ENCODE measurements around the gene TACC2. TPM values are rescaled to one million over a fixed set of nuclear protein-coding genes. Genes with fewer than 3 reads are reported as not detected.

Gene TACC2
- total and polyA plus RNA-seq, 2 donors (not counting 3 experiments of a cell fraction or from before 2014, with no cell fraction given): 14.4 to 46.2 TPM

DNA sequence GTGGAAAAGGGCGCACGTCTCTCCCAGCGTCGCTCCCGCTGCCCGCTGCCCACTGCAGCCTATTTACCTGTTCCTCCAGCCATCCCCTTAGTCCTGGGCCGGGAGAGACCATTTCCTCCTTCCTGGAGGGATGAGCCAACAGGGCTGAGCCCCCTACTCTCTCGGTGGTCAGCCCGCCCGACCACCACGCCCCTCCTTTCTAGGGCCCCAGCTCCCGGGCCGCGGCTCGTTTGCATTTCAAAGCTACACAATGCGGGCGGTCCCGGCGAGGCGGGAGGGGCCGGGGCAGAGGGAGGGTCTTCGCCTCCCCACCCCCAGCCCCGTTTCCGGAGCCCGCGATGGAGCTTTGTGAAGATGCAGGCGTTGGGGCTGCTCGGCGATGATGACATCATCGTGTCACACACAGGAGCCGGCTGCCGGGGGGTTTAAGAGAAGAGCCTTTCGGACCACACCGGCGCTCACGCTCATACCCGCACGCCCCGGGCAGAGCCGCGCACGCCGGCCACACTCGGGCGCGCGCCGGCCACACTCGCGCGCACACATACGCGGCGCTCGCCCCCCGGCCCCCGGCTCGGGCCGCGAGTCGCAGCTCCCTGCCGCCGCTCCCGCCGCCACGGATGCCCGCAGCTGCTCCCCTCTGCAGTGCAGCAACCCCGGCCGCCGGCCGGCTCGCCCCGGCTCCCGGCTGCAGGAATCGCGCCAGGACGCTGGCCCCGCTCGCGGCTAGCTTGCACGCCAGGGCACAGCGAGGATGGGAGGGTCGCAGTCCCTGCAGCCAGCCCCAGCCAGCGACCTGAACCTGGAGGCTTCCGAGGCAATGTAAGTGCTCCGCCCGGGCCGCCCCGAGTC, 174.4 kb downstream of the TACC2 start:
- DNase-seq (ENCODE audit: low read depth, low spot score) (peak; percentile 49), FAIRE-seq (peak; percentile 59)
- H2AFZ ChIP-seq (ENCODE audit: low read depth, low read length): peak overlapping the region; percentile 60
- intact Hi-C loops (cut with micrococcal nuclease) (loop anchor here (1.0 kb wide), 1 partner anchor 15 kb away; no protein-coding TSS in a partner anchor), dilution Hi-C loops (cut with MboI; ENCODE audit: extremely low pct_ligation_motif_present, low sequenced_read_pairs) (no loop called here)
- H3K4me3 ChIP-seq (replicated peaks in 1 of 3; ENCODE audit: insufficient read depth in 1 of 3, low read depth in 1 of 3, low read length in 3 of 3): peak overlapping the region; percentile 22 to 57 (median 43)
- H3K27me3 ChIP-seq (ENCODE audit: control insufficient read depth in 2 of 2, insufficient read depth in 2 of 2, low read length in 2 of 2): no peaks in the 10 kb centered on the region
- H3K79me2 ChIP-seq (ENCODE audit: control insufficient read depth, insufficient read depth, low read length): no peaks in the 10 kb centered on the region
- H3K4me2 ChIP-seq (ENCODE audit: insufficient read depth, low read length): peak overlapping the region; percentile 64
- H3K36me3 ChIP-seq (ENCODE audit: control insufficient read depth in 2 of 2, extremely low read depth in 1 of 2, insufficient read depth in 2 of 2, low read length in 2 of 2): no peaks in the 10 kb centered on the region
- H3K9me1 ChIP-seq (replicated peaks; ENCODE audit: control insufficient read depth, extremely low read depth, insufficient read depth, low read length): no peaks in the 10 kb centered on the region
- BruUV-seq (replicated peaks): no TSS peak
- CTCF ChIA-PET: interaction anchor here (1.2 to 3.3 kb wide), 12 partner anchors 9 to 116 kb away, joined by 3 to 21 read pairs (median 8); no protein-coding TSS in a partner anchor
- H3K4me1 ChIP-seq (ENCODE audit: control insufficient read depth, extremely low read depth, insufficient read depth, low read length): peaks cover 8% of the 10 kb centered on the region
- H4K20me1 ChIP-seq (replicated peaks; ENCODE audit: control insufficient read depth, extremely low read depth, insufficient read depth, low read length): no peaks in the 10 kb centered on the region
- POLR2A ChIA-PET: interaction anchor here (1.2 kb wide), 1 partner anchor 8 kb away, joined by 4 read pairs; no protein-coding TSS in a partner anchor
- no peaks in the 10 kb centered on the region for H3K9me3 ChIP-seq (replicated peaks; ENCODE audit: control insufficient read depth, insufficient read depth, low read length)
- peak overlapping the region; percentile 57 for H3K9ac ChIP-seq (replicated peaks; ENCODE audit: extremely low read depth, insufficient read depth, low read length)
- H3K27ac ChIP-seq (ENCODE audit: insufficient read depth, low read depth, low read length): no peak overlapping the region
- TF ChIP-seq FOS (IDR thresholded peaks at IDR 0.05; ENCODE audit: borderline replicate concordance, insufficient read depth, low read length): no peak
- TF ChIP-seq, protein P1, sequence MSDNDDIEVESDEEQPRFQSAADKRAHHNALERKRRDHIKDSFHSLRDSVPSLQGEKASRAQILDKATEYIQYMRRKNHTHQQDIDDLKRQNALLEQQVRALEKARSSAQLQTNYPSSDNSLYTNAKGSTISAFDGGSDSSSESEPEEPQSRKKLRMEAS (IDR thresholded peaks at IDR 0.05; ENCODE audit: insufficient read depth, insufficient read length): no peak
- no peak for TF ChIP-seq POLR2A (IDR thresholded peaks at IDR 0.05; ENCODE audit: low read depth, low read length)
- TF ChIP-seq EZH2 (IDR thresholded peaks at IDR 0.05; ENCODE audit: borderline replicate concordance, low read depth, low read length, severe bottlenecking): no peak
- no peak for TF ChIP-seq MYC (IDR thresholded peaks at IDR 0.05; ENCODE audit: low read depth, low read length)
- TF ChIP-seq POLR2AphosphoS5 (IDR thresholded peaks at IDR 0.05; ENCODE audit: insufficient read depth, low read depth, low read length): no peak
- no peak for TF ChIP-seq GATA2 (IDR thresholded peaks at IDR 0.05; ENCODE audit: insufficient read depth, insufficient read length, low read depth, low read length)
- no peak for TF ChIP-seq JUN (IDR thresholded peaks at IDR 0.05; ENCODE audit: borderline replicate concordance, insufficient read depth, insufficient read length, low read depth)
- TF ChIP-seq, protein P2, sequence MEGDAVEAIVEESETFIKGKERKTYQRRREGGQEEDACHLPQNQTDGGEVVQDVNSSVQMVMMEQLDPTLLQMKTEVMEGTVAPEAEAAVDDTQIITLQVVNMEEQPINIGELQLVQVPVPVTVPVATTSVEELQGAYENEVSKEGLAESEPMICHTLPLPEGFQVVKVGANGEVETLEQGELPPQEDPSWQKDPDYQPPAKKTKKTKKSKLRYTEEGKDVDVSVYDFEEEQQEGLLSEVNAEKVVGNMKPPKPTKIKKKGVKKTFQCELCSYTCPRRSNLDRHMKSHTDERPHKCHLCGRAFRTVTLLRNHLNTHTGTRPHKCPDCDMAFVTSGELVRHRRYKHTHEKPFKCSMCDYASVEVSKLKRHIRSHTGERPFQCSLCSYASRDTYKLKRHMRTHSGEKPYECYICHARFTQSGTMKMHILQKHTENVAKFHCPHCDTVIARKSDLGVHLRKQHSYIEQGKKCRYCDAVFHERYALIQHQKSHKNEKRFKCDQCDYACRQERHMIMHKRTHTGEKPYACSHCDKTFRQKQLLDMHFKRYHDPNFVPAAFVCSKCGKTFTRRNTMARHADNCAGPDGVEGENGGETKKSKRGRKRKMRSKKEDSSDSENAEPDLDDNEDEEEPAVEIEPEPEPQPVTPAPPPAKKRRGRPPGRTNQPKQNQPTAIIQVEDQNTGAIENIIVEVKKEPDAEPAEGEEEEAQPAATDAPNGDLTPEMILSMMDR (IDR thresholded peaks at IDR 0.05; ENCODE audit: extremely low read depth in 1 of 2, insufficient read depth in 1 of 2, low read depth in 1 of 2, low read length in 2 of 2): no peak
